CD14-positive monocyte (primary cell): ENCODE measurements around the gene FGFR4. TPM values are rescaled to one million over a fixed set of nuclear protein-coding genes. Genes with fewer than 3 reads are reported as not detected.

Experiments
- DNase-seq, 3 donors: peaks; one replicate each; pipeline ENCODE4 v3.0.0-alpha.2; 2011 to 2022
- H2AFZ ChIP-seq: 2 replicates; pipeline ENCODE4 v1.6.0; 2012; ENCODE audit warnings: mild to moderate bottlenecking, low read depth, low read length, inconsistent platforms; ENCODE audit not compliant: insufficient read depth, poor library complexity, severe bottlenecking
- H3K27ac ChIP-seq, 2 donors: 1 replicate in 1 of 2; 2 replicates in 1 of 2; pipeline ENCODE4 v1.5.1; 2012 to 2013; ENCODE audit warnings: low read length in 2 of 2, control low read depth in 1 of 2, inconsistent platforms in 1 of 2, low read depth in 1 of 2, mild to moderate bottlenecking in 1 of 2
- H3K27me3 ChIP-seq, 2 donors: one replicate each; pipeline versions ENCODE4 v1.6.0 to v1.6.1; 2011 to 2013; ENCODE audit warnings: low read length in 2 of 2; ENCODE audit not compliant: control insufficient read depth in 2 of 2, insufficient read depth in 2 of 2
- H3K36me3 ChIP-seq, 2 donors: replicated peaks in 1 of 2; 1 replicate in 1 of 2; 2 replicates in 1 of 2; pipeline versions ENCODE4 v1.5.1 to v1.6.1; 2012 to 2013; ENCODE audit warnings: low read length in 2 of 2, control low read depth in 1 of 2, inconsistent platforms in 1 of 2, mild to moderate bottlenecking in 1 of 2; ENCODE audit not compliant: insufficient read depth in 2 of 2, control insufficient read depth in 1 of 2
- H3K4me1 ChIP-seq, 2 donors: 1 replicate in 1 of 2; 2 replicates in 1 of 2; pipeline versions ENCODE4 v1.5.1 to v1.6.1; 2012 to 2013; ENCODE audit warnings: low read length in 2 of 2, control low read depth in 1 of 2, inconsistent platforms in 1 of 2, mild to moderate bottlenecking in 1 of 2, moderate library complexity in 1 of 2; ENCODE audit not compliant: insufficient read depth in 2 of 2, control insufficient read depth in 1 of 2
- H3K4me2 ChIP-seq: replicated peaks from 2 replicates; pipeline ENCODE3; 2012; ENCODE audit warnings: low read length, moderate library complexity, mild to moderate bottlenecking; ENCODE audit not compliant: poor library complexity, severe bottlenecking; ENCODE audit errors: extremely low read depth
- H3K4me3 ChIP-seq, 3 experiments: fragments of 200-600 bp in 1 of 3; sonication (generic) in 1 of 3; replicated peaks in 1 of 3; 1 replicate in 2 of 3; 2 replicates in 1 of 3; pipeline ENCODE4 v1.5.1; 2011 to 2013; ENCODE audit warnings: low read length in 3 of 3, mild to moderate bottlenecking in 3 of 3, control low read depth in 2 of 3, low read depth in 2 of 3, inconsistent platforms in 1 of 3, moderate library complexity in 1 of 3
- H3K79me2 ChIP-seq: 2 replicates; pipeline ENCODE4 v1.6.0; 2012; ENCODE audit warnings: mild to moderate bottlenecking, control low read depth, inconsistent platforms, low read length, moderate library complexity; ENCODE audit not compliant: insufficient read depth
- H3K9ac ChIP-seq: 2 replicates; pipeline ENCODE4 v1.6.0; 2017; ENCODE audit warnings: low read length, mild to moderate bottlenecking; ENCODE audit not compliant: insufficient read depth, poor library complexity, severe bottlenecking
- H3K9me3 ChIP-seq, 2 donors: replicated peaks in 1 of 2; 1 replicate in 1 of 2; 2 replicates in 1 of 2; pipeline versions ENCODE4 v1.5.1 to v1.6.1; 2012 to 2013; ENCODE audit warnings: low read length in 2 of 2, control low read depth in 1 of 2; ENCODE audit not compliant: control insufficient read depth in 1 of 2, insufficient read depth in 1 of 2
- H4K20me1 ChIP-seq: 2 replicates; pipeline ENCODE4 v1.6.0; 2012; ENCODE audit warnings: mild to moderate bottlenecking, low read length, control low read depth, moderate library complexity; ENCODE audit not compliant: insufficient read depth
- H3K27ac Mint-ChIP-seq, 7 donors: one replicate each; pipeline ENCODE4 v1.8.0; 2020; ENCODE audit warnings: mild to moderate bottlenecking in 7 of 7, mixed read lengths in 7 of 7, moderate library complexity in 6 of 7, inconsistent platforms in 2 of 7
- H3K27me3 Mint-ChIP-seq, 3 donors: one replicate each; pipeline ENCODE4 v1.8.0; 2021 to 2022; ENCODE audit warnings: low read depth in 3 of 3, mild to moderate bottlenecking in 3 of 3, mixed read lengths in 3 of 3, moderate library complexity in 3 of 3, inconsistent platforms in 1 of 3
- H3K36me3 Mint-ChIP-seq, 2 donors: one replicate each; pipeline ENCODE4 v1.8.0; 2020; ENCODE audit warnings: mixed read lengths in 2 of 2, inconsistent platforms in 1 of 2, mild to moderate bottlenecking in 1 of 2
- H3K4me1 Mint-ChIP-seq: one replicate; pipeline ENCODE4 v1.8.0; 2020; ENCODE audit warnings: mild to moderate bottlenecking, mixed read lengths
- H3K4me3 Mint-ChIP-seq, 2 donors: one replicate each; pipeline ENCODE4 v1.8.0; 2020; ENCODE audit warnings: mild to moderate bottlenecking in 2 of 2, mixed read lengths in 2 of 2, moderate library complexity in 1 of 2
- H3K9me3 Mint-ChIP-seq, 7 donors: one replicate each; pipeline ENCODE4 v1.8.0; 2020 to 2022; ENCODE audit warnings: mixed read lengths in 7 of 7, mild to moderate bottlenecking in 6 of 7, moderate library complexity in 6 of 7, inconsistent platforms in 2 of 7
- WGBS: methylation state at CpG from one replicate; pipeline ENCODE4 v1.1.5; 2013; ENCODE audit warnings: missing lambda C conversion rate; ENCODE audit not compliant: insufficient coverage; 5-methylcytosine and 5-hydroxymethylcytosine counted together
- intact Hi-C, 2 donors: fragments of 100-400 bp; cut with micrococcal nuclease; formaldehyde crosslinking; loops; one replicate each; pipeline versions ENCODE4 v1.15.0 to v1.15.1; 2023
- polyA plus RNA-seq, 3 donors: library from polyadenylated mRNA; depleted of rRNA in 1 of 3; unstranded in 2 of 3; stranded (reverse) in 1 of 3; fragments of 300-500 nt in 2 of 3; fragments of >200 nt in 1 of 3; fragmentation: Illumina TruSeq in 2 of 3; gene quantifications; 1 replicate in 2 of 3; 2 replicates in 1 of 3; pipeline ENCODE4 v1.2.3, GENCODE V29; 2012 to 2021
- TF ChIP-seq, protein P1 (sequence below): fragments of 200-600 bp; IDR thresholded peaks from one replicate; pipeline ENCODE4 v1.8.0; 2022; ENCODE audit warnings: antibody characterized with exemption, mild to moderate bottlenecking

The FGFR4 gene
- polyA plus RNA-seq, 3 donors = 0.39 TPM; not detected in 2

- H3K36me3 ChIP-seq = peaks cover 56 to 88% of the 10 kb centered on the region in 2 donors
- 98% methylated on average over 5 of the region's 5 CpGs for WGBS
- H3K36me3 Mint-ChIP-seq = peaks cover 55 to 81% of the 10 kb centered on the region in 2 donors
Measured at GRCh38 chr5:177049285-177049684, 37.4 kb upstream of the FGFR4 start.

GRCh38 chr5:177064500-177065277, 22.0 kb upstream of the FGFR4 start:
- no peaks in the 10 kb centered on the region for H3K79me2 ChIP-seq
- Mint-ChIP-seq H3K27ac (no peak overlapping the region), H3K36me3 (peaks cover 36 to 62% of the 10 kb centered on the region in 2 donors), H3K4me1 (no peaks in the 10 kb centered on the region), H3K9me3 (no peaks in the 10 kb centered on the region), H3K4me3 (no peak overlapping the region), H3K27me3 (no peaks in the 10 kb centered on the region)
- no peak overlapping the region for H2AFZ ChIP-seq
- no peaks in the 10 kb centered on the region for H4K20me1 ChIP-seq
- H3K27ac ChIP-seq = no peak overlapping the region
- H3K4me1 ChIP-seq = no peaks in the 10 kb centered on the region
- no peak overlapping the region for H3K4me2 ChIP-seq
- H3K9ac ChIP-seq = no peak overlapping the region
- DNase-seq = no peak
- no peak overlapping the region for H3K4me3 ChIP-seq
- H3K36me3 ChIP-seq = peaks cover 31 to 68% of the 10 kb centered on the region in 2 donors
- WGBS = 92% methylated on average over 9 of the region's 12 CpGs
- TF ChIP-seq, protein P1, sequence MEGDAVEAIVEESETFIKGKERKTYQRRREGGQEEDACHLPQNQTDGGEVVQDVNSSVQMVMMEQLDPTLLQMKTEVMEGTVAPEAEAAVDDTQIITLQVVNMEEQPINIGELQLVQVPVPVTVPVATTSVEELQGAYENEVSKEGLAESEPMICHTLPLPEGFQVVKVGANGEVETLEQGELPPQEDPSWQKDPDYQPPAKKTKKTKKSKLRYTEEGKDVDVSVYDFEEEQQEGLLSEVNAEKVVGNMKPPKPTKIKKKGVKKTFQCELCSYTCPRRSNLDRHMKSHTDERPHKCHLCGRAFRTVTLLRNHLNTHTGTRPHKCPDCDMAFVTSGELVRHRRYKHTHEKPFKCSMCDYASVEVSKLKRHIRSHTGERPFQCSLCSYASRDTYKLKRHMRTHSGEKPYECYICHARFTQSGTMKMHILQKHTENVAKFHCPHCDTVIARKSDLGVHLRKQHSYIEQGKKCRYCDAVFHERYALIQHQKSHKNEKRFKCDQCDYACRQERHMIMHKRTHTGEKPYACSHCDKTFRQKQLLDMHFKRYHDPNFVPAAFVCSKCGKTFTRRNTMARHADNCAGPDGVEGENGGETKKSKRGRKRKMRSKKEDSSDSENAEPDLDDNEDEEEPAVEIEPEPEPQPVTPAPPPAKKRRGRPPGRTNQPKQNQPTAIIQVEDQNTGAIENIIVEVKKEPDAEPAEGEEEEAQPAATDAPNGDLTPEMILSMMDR = no peak
- no peaks in the 10 kb centered on the region for H3K9me3 ChIP-seq
- intact Hi-C loops = no loop called here
- H3K27me3 ChIP-seq = no peaks in the 10 kb centered on the region

More at GRCh38 chr5:177049285-177049684, 37.4 kb upstream of the FGFR4 start:
- Histone ChIP-seq H3K4me2 (no peak overlapping the region), H3K9ac (no peak overlapping the region), H3K4me1 (no peaks in the 10 kb centered on the region), H3K27ac (no peak overlapping the region), H3K9me3 (no peaks in the 10 kb centered on the region), H2AFZ (no peak overlapping the region), H3K27me3 (no peaks in the 10 kb centered on the region), H3K4me3 (no peak overlapping the region), H3K79me2 (no peaks in the 10 kb centered on the region), H4K20me1 (no peaks in the 10 kb centered on the region)
- intact Hi-C loops = no loop called here
- TF ChIP-seq, protein P1 = no peak
- no peaks in the 10 kb centered on the region for H3K9me3 Mint-ChIP-seq
- H3K27ac Mint-ChIP-seq = peak overlapping the region in 1 of 7 donors; percentile 42
- DNase-seq = no peak
- no peaks in the 10 kb centered on the region for H3K4me1 Mint-ChIP-seq
- peaks cover 0 to 2% (median 0%) of the 10 kb centered on the region in 3 donors for H3K27me3 Mint-ChIP-seq
- no peak overlapping the region for H3K4me3 Mint-ChIP-seq
